ENCODE results near the gene LSM7.

GRCh38 chr19:2336528-2337328, 8.3 kb upstream of the LSM7 start:
- TF ChIP-seq CTCF (conservative IDR thresholded peaks at IDR 0.05; ENCODE audit: low read depth, low read length) (no peak), EZH2phosphoT487 (IDR thresholded peaks at IDR 0.05; ENCODE audit: borderline replicate concordance, low read length) (no peak)

Measured in PC-3 (cell line).